GM18907 (cell line): ENCODE results near the gene UCK2.

Source experiments
- ATAC-seq: cut with Tn5 transposase; IDR thresholded peaks from one replicate; pipeline ENCODE4 v1.9.1; 2021; ENCODE audit warnings: mild to moderate bottlenecking, moderate library complexity; ENCODE audit not compliant: unreplicated experiment

Gene UCK2

GRCh38 chr1:165928075-165928731 lies 100.8 kb downstream of the UCK2 start:
- peak; percentile 37 for ATAC-seq

GRCh38 chr1:165930961-165931360 lies 103.5 kb downstream of the UCK2 start:
- no peak for ATAC-seq

- no peak for ATAC-seq
Observed at GRCh38 chr1:165933446-165934170, 106.2 kb downstream of the UCK2 start.

GRCh38 chr1:165936542-165936941 lies 109.1 kb downstream of the UCK2 start:
- no peak for ATAC-seq

- no peak for ATAC-seq
Observed at GRCh38 chr1:165937829-165938228, 110.4 kb downstream of the UCK2 start.

- no peak for ATAC-seq
Observed at GRCh38 chr1:165938844-165939243, 111.4 kb downstream of the UCK2 start.

GRCh38 chr1:165941531-165941930 lies 114.1 kb downstream of the UCK2 start:
- ATAC-seq, result no peak

- ATAC-seq, result no peak
Observed at GRCh38 chr1:165942062-165942461, 114.6 kb downstream of the UCK2 start.

GRCh38 chr1:165942927-165943597 lies 115.6 kb downstream of the UCK2 start:
- ATAC-seq, result no peak

GRCh38 chr1:165945911-165946310 lies 118.5 kb downstream of the UCK2 start:
- ATAC-seq, result no peak

- ATAC-seq, result no peak
Observed at GRCh38 chr1:165947797-165948455, 120.5 kb downstream of the UCK2 start.

- no peak for ATAC-seq
Observed at GRCh38 chr1:165949335-165950130, 122.1 kb downstream of the UCK2 start.

- no peak for ATAC-seq
Observed at GRCh38 chr1:165954940-165955339, 127.5 kb downstream of the UCK2 start.

- ATAC-seq, result no peak
Observed at GRCh38 chr1:165958306-165958705, 130.9 kb downstream of the UCK2 start.

- ATAC-seq, result no peak
Observed at GRCh38 chr1:165960136-165960535, 132.7 kb downstream of the UCK2 start.

- no peak for ATAC-seq
Observed at GRCh38 chr1:165960881-165961280, 133.5 kb downstream of the UCK2 start.
